HepG2 (cell line): ENCODE data around the gene PALM. TPM values are rescaled to one million over a fixed set of nuclear protein-coding genes. Genes with fewer than 3 reads are reported as not detected.

Experiments used
- SYNCRIP ChIP-seq: fragments of 200-400 bp; formaldehyde crosslinking; IDR thresholded peaks from 2 replicates; pipeline ENCODE4 v1.6.1; 2018; ENCODE audit warnings: mild to moderate bottlenecking, low read depth, low read length; ENCODE audit not compliant: insufficient read depth
- TAF15 ChIP-seq: fragments of 200-400 bp; formaldehyde crosslinking; IDR thresholded peaks from one replicate; pipeline ENCODE4 v1.6.1; 2018; ENCODE audit warnings: mild to moderate bottlenecking, low read depth, low read length; ENCODE audit not compliant: poor library complexity, severe bottlenecking
- TOE1 ChIP-seq: sonication (generic); formaldehyde crosslinking; IDR thresholded peaks from 2 replicates; pipeline ENCODE4 v1.4.0; 2020; ENCODE audit warnings: mild to moderate bottlenecking, missing genetic modification reagents
- ZNF30 ChIP-seq: sonication (generic); formaldehyde crosslinking; IDR thresholded peaks from 2 replicates; pipeline ENCODE4 v1.5.0; 2020; ENCODE audit warnings: mild to moderate bottlenecking, missing genetic modification reagents
- ZNF672 ChIP-seq: sonication (generic); formaldehyde crosslinking; IDR thresholded peaks from 2 replicates; pipeline ENCODE4 v1.8.1; 2022; ENCODE audit warnings: missing genetic modification reagents
- ZNF678 ChIP-seq: sonication (generic); formaldehyde crosslinking; IDR thresholded peaks from 2 replicates; pipeline ENCODE4 v1.4.0; 2020; ENCODE audit warnings: mild to moderate bottlenecking, missing genetic modification reagents
- ZSCAN30 ChIP-seq: sonication (generic); formaldehyde crosslinking; IDR thresholded peaks from 2 replicates; pipeline ENCODE4 v1.5.0; 2020; ENCODE audit warnings: mild to moderate bottlenecking, missing genetic modification reagents
- polyA plus RNA-seq, 8 experiments: library from polyadenylated mRNA; depleted of rRNA in 3 of 8; stranded (reverse) in 7 of 8; unstranded in 1 of 8; fragments of >200 nt; fragmentation: Illumina TruSeq in 4 of 8; extraction: Trizol in 4 of 8; gene quantifications; 2 replicates each; pipeline versions ENCODE4 v1.2.1 to v1.2.3, GENCODE V29; 2011 to 2016; ENCODE audit warnings: low read depth in 4 of 8, missing spikeins in 1 of 8, mixed read lengths in 1 of 8; ENCODE audit not compliant: insufficient read depth in 1 of 8
- total RNA-seq, 5 experiments: library from RNA; depleted of rRNA; stranded (reverse); fragments of >200 nt; fragmentation: Illumina TruSeq; extraction: Trizol; gene quantifications; 2 replicates each; pipeline ENCODE4 v1.2.3, GENCODE V29; 2016; ENCODE audit warnings: low read depth in 1 of 5
- TF ChIP-seq, protein P1 (sequence below): IDR thresholded peaks from 2 replicates; pipeline ENCODE4 v1.6.1; 2016; ENCODE audit warnings: missing biosample characterization, missing genetic modification reagents, low read depth
- TF ChIP-seq, protein P2 (sequence below): sonication (generic); formaldehyde crosslinking; IDR thresholded peaks from 2 replicates; pipeline ENCODE4 v1.4.0; 2020; ENCODE audit warnings: missing genetic modification reagents
- TF ChIP-seq, protein P3 (sequence below): sonication (generic); formaldehyde crosslinking; IDR thresholded peaks from 2 replicates; pipeline ENCODE4 v1.4.0; 2020; ENCODE audit warnings: missing genetic modification reagents
- TF ChIP-seq, protein P4 (sequence below): sonication (generic); formaldehyde crosslinking; IDR thresholded peaks from 2 replicates; pipeline ENCODE4 v1.4.0; 2020; ENCODE audit warnings: mild to moderate bottlenecking, missing genetic modification reagents
- TF ChIP-seq, protein P5 (sequence below): sonication (generic); formaldehyde crosslinking; IDR thresholded peaks from 2 replicates; pipeline ENCODE4 v1.4.0; 2020; ENCODE audit warnings: missing genetic modification reagents, borderline replicate concordance
- TF ChIP-seq, protein P6 (sequence below): sonication (generic); formaldehyde crosslinking; IDR thresholded peaks from 2 replicates; pipeline ENCODE4 v1.4.0; 2020; ENCODE audit warnings: mild to moderate bottlenecking, missing genetic modification reagents

PALM gene
- total and polyA plus RNA-seq, 2 of the 13 experiments (the other 11 are each of a cell fraction or from before 2014, with no cell fraction given) = 4.0 to 9.7 TPM

DNA sequence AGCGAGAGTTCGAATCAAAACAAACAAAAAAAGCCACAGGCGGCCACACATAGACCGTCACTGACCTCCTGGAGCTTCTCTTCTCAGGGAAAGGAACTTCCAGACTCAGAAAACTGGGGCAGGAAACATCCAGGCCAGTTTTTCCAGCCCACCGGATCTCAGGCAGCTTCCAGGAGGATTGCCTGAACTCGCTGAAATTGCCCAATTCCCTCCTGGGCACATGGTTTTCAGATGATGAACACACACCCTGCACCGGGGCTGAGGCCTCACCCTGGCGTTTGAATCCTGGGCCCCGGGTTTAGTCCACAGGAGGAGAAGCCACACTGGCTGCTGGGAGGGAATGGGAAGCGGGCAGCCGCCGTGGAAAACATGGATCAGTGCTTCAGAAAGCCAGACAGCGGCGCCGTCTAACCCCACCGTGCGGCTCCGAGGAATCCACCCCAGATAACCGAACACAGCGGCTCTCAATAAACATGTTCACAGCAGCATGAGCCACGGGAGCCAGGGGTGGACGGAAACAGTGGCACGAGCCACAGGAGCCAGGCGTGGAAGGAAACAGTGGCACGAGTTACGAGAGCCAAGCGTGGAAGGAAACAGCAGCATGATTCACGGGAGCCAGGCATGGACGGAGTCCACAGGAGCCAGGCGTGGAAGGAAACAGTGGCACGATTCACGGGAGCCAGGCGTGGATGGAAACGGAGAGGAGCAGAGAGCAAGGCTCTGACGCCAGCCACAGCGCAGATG lies 70.3 kb downstream of the PALM start (continued):
- TF ChIP-seq ZNF30 (CRISPR knock-in tag) = peak; percentile 86; the same call in 1 of the 2 replicates
- TF ChIP-seq, protein P1, sequence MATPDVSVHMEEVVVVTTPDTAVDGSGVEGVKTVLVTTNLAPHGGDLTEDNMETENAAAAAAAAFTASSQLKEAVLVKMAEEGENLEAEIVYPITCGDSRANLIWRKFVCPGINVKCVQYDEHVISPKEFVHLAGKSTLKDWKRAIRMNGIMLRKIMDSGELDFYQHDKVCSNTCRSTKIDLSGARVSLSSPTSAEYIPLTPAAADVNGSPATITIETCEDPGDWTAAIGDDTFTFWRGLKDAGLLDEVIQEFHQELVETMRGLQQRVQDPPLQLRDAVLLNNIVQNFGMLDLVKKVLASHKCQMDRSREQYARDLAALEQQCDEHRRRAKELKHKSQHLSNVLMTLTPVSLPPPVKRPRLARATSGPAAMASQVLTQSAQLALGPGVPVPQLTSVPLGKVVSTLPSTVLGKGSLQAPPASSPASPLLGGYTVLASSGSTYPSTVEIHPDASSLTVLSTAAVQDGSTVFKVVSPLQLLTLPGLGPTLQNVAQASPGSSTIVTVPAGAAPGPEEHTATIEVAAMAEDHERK (CRISPR knock-in tag) = no peak
- TF ChIP-seq, protein P2, sequence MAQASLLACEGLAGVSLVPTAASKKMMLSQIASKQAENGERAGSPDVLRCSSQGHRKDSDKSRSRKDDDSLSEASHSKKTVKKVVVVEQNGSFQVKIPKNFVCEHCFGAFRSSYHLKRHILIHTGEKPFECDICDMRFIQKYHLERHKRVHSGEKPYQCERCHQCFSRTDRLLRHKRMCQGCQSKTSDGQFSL = no peak
- no peak for TF ChIP-seq ZSCAN30
- TF ChIP-seq, protein P3, sequence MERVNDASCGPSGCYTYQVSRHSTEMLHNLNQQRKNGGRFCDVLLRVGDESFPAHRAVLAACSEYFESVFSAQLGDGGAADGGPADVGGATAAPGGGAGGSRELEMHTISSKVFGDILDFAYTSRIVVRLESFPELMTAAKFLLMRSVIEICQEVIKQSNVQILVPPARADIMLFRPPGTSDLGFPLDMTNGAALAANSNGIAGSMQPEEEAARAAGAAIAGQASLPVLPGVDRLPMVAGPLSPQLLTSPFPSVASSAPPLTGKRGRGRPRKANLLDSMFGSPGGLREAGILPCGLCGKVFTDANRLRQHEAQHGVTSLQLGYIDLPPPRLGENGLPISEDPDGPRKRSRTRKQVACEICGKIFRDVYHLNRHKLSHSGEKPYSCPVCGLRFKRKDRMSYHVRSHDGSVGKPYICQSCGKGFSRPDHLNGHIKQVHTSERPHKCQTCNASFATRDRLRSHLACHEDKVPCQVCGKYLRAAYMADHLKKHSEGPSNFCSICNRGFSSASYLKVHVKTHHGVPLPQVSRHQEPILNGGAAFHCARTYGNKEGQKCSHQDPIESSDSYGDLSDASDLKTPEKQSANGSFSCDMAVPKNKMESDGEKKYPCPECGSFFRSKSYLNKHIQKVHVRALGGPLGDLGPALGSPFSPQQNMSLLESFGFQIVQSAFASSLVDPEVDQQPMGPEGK (CRISPR knock-in tag) = peak; percentile 50
- TF ChIP-seq SYNCRIP = no peak
- TF ChIP-seq ZNF672 (CRISPR knock-in tag) = no peak
- TF ChIP-seq TAF15 = no peak
- TF ChIP-seq, protein P4, sequence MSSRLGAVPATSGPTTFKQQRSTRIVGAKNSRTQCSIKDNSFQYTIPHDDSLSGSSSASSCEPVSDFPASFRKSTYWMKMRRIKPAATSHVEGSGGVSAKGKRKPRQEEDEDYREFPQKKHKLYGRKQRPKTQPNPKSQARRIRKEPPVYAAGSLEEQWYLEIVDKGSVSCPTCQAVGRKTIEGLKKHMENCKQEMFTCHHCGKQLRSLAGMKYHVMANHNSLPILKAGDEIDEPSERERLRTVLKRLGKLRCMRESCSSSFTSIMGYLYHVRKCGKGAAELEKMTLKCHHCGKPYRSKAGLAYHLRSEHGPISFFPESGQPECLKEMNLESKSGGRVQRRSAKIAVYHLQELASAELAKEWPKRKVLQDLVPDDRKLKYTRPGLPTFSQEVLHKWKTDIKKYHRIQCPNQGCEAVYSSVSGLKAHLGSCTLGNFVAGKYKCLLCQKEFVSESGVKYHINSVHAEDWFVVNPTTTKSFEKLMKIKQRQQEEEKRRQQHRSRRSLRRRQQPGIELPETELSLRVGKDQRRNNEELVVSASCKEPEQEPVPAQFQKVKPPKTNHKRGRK (CRISPR knock-in tag) = no peak
- TF ChIP-seq, protein P5, sequence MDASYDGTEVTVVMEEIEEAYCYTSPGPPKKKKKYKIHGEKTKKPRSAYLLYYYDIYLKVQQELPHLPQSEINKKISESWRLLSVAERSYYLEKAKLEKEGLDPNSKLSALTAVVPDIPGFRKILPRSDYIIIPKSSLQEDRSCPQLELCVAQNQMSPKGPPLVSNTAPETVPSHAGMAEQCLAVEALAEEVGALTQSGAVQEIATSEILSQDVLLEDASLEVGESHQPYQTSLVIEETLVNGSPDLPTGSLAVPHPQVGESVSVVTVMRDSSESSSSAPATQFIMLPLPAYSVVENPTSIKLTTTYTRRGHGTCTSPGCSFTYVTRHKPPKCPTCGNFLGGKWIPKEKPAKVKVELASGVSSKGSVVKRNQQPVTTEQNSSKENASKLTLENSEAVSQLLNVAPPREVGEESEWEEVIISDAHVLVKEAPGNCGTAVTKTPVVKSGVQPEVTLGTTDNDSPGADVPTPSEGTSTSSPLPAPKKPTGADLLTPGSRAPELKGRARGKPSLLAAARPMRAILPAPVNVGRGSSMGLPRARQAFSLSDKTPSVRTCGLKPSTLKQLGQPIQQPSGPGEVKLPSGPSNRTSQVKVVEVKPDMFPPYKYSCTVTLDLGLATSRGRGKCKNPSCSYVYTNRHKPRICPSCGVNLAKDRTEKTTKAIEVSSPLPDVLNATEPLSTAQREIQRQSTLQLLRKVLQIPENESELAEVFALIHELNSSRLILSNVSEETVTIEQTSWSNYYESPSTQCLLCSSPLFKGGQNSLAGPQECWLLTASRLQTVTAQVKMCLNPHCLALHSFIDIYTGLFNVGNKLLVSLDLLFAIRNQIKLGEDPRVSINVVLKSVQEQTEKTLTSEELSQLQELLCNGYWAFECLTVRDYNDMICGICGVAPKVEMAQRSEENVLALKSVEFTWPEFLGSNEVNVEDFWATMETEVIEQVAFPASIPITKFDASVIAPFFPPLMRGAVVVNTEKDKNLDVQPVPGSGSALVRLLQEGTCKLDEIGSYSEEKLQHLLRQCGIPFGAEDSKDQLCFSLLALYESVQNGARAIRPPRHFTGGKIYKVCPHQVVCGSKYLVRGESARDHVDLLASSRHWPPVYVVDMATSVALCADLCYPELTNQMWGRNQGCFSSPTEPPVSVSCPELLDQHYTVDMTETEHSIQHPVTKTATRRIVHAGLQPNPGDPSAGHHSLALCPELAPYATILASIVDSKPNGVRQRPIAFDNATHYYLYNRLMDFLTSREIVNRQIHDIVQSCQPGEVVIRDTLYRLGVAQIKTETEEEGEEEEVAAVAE = peak; percentile 92
- TF ChIP-seq ZNF678 = no peak
- TF ChIP-seq, protein P6, sequence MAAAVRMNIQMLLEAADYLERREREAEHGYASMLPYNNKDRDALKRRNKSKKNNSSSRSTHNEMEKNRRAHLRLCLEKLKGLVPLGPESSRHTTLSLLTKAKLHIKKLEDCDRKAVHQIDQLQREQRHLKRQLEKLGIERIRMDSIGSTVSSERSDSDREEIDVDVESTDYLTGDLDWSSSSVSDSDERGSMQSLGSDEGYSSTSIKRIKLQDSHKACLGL (CRISPR knock-in tag) = peak; percentile 86
- TF ChIP-seq TOE1 (CRISPR knock-in tag) = peak; percentile 65; the same call in 1 of the 2 replicates
